Gastroesophageal sphincter (tissue), 4 donors: ENCODE results near the gene KCNT1. TPM values are rescaled to one million over a fixed set of nuclear protein-coding genes. Genes with fewer than 3 reads are reported as not detected.

Source experiments
- ATAC-seq: fragments of 150-250 bp; one replicate; pipeline ENCODE4 v1.9.1; 2016; ENCODE audit warnings: mild to moderate bottlenecking, moderate library complexity
- H3K27ac ChIP-seq, 4 donors: fragments of 200-600 bp; sonication (generic) in 3 of 4; 1 replicate in 3 of 4; 2 replicates in 1 of 4; pipeline ENCODE4 v1.5.1; 2016 to 2019
- H3K27me3 ChIP-seq: fragments of 200-600 bp; sonication (generic); one replicate; pipeline ENCODE4 v1.5.1; 2019
- H3K36me3 ChIP-seq, 2 donors: fragments of 200-600 bp; sonication (generic); one replicate each; pipeline ENCODE4 v1.5.1; 2019; ENCODE audit warnings: control low read depth in 1 of 2
- H3K4me1 ChIP-seq, 3 donors: fragments of 200-600 bp; sonication (generic); 1 replicate in 2 of 3; 2 replicates in 1 of 3; pipeline ENCODE4 v1.5.1; 2016 to 2019; ENCODE audit warnings: control low read depth in 2 of 3
- H3K4me3 ChIP-seq, 2 donors: fragments of 200-600 bp; sonication (generic); one replicate each; pipeline ENCODE4 v1.5.1; 2019; ENCODE audit warnings: mild to moderate bottlenecking in 1 of 2, moderate library complexity in 1 of 2
- H3K9me3 ChIP-seq, 3 donors: fragments of 200-600 bp; sonication (generic); one replicate each; pipeline ENCODE4 v1.5.1; 2017 to 2019; ENCODE audit warnings: control low read depth in 2 of 3
- CTCF ChIP-seq, 4 experiments: fragments of 200-600 bp in 2 of 4; fragments of 450-650 bp in 2 of 4; sonication (generic) in 1 of 4; IDR thresholded peaks; one replicate each; pipeline ENCODE4 v1.5.1; 2017 to 2019; ENCODE audit warnings: antibody characterized with exemption in 4 of 4, mild to moderate bottlenecking in 2 of 4, moderate library complexity in 2 of 4
- EP300 ChIP-seq: sonication (generic); formaldehyde crosslinking; IDR thresholded peaks from one replicate; pipeline ENCODE4 v1.6.1; 2017; ENCODE audit warnings: antibody characterized with exemption, mild to moderate bottlenecking
- POLR2A ChIP-seq, 2 donors: fragments of 450-650 bp; IDR thresholded peaks; one replicate each; pipeline ENCODE4 v1.6.1; 2017; ENCODE audit warnings: antibody characterized with exemption in 2 of 2, mild to moderate bottlenecking in 2 of 2, moderate library complexity in 1 of 2
- POLR2AphosphoS5 ChIP-seq: sonication (generic); formaldehyde crosslinking; IDR thresholded peaks from one replicate; pipeline ENCODE4 v1.6.1; 2017; ENCODE audit warnings: antibody characterized with exemption
- WGBS, 2 donors: methylation state at CpG; one replicate each; pipeline ENCODE4 v1.1.5; 2018; ENCODE audit warnings: low coverage in 1 of 2; 5-methylcytosine and 5-hydroxymethylcytosine counted together
- total RNA-seq, 4 donors: library from RNA; depleted of rRNA; stranded (reverse); fragments of >200 nt; gene quantifications; one replicate each; pipeline ENCODE4 v1.1.0, GENCODE V29; 2016

KCNT1 gene
- total RNA-seq, 4 donors from 2014 or later = 0.19 TPM; not detected in 3

GRCh38 chr9:135779571-135779970 is 77.6 kb downstream of the KCNT1 start:
- H3K9me3 ChIP-seq = no peaks in the 10 kb centered on the region
- no peak overlapping the region for H3K27ac ChIP-seq
- H3K36me3 ChIP-seq = no peaks in the 10 kb centered on the region
- H3K4me1 ChIP-seq = no peaks in the 10 kb centered on the region
- no peak for ATAC-seq
- TF ChIP-seq EP300 (no peak), POLR2AphosphoS5 (no peak), POLR2A (IDR thresholded peaks at IDR 0.05) (no peak), CTCF (IDR thresholded peaks at IDR 0.05) (no peak)
- no peak overlapping the region for H3K4me3 ChIP-seq
- peaks cover 71% of the 10 kb centered on the region for H3K27me3 ChIP-seq
- WGBS, 2 donors = 72 to 100% methylated on average over 2 to 5 of the region's 14 CpGs

- Histone ChIP-seq H3K27ac (no peak overlapping the region), H3K9me3 (no peaks in the 10 kb centered on the region), H3K4me3 (no peak overlapping the region), H3K4me1 (no peaks in the 10 kb centered on the region), H3K27me3 (peaks cover 71% of the 10 kb centered on the region), H3K36me3 (no peaks in the 10 kb centered on the region)
- ATAC-seq = no peak
- TF ChIP-seq EP300 (no peak), CTCF (IDR thresholded peaks at IDR 0.05) (no peak), POLR2AphosphoS5 (no peak), POLR2A (IDR thresholded peaks at IDR 0.05) (no peak)
- 100% methylated on average over 1 of the region's 16 CpGs; no CpG with 5 or more reads in 1 of the 2 donors for WGBS, 2 donors
Measured at GRCh38 chr9:135780086-135780485, 78.1 kb downstream of the KCNT1 start.

- H3K27ac ChIP-seq = no peak overlapping the region
- TF ChIP-seq CTCF (IDR thresholded peaks at IDR 0.05) (no peak), POLR2A (IDR thresholded peaks at IDR 0.05) (no peak), POLR2AphosphoS5 (no peak), EP300 (no peak)
- no peaks in the 10 kb centered on the region for H3K36me3 ChIP-seq
- H3K27me3 ChIP-seq = peaks cover 71% of the 10 kb centered on the region
- H3K4me3 ChIP-seq = no peak overlapping the region
- H3K9me3 ChIP-seq = no peaks in the 10 kb centered on the region
- no peak for ATAC-seq
- H3K4me1 ChIP-seq = no peaks in the 10 kb centered on the region
- no CpG with 5 or more reads among the region's 21 CpGs for WGBS, 2 donors
Measured at GRCh38 chr9:135780626-135781025, 78.6 kb downstream of the KCNT1 start.

- peaks cover 89% of the 10 kb centered on the region for H3K27me3 ChIP-seq
- no peak for TF ChIP-seq EP300
- TF ChIP-seq CTCF (IDR thresholded peaks at IDR 0.05) = no peak
- TF ChIP-seq POLR2A (IDR thresholded peaks at IDR 0.05) = no peak
- no peak for TF ChIP-seq POLR2AphosphoS5
- no peak overlapping the region for H3K4me3 ChIP-seq
- WGBS, 2 donors = 94% methylated on average over 5 of the region's 24 CpGs; no CpG with 5 or more reads in 1 of the 2 donors
- H3K4me1 ChIP-seq = no peaks in the 10 kb centered on the region
- ATAC-seq = no peak
- no peaks in the 10 kb centered on the region for H3K9me3 ChIP-seq
- no peaks in the 10 kb centered on the region for H3K36me3 ChIP-seq
- no peak overlapping the region for H3K27ac ChIP-seq
Measured at GRCh38 chr9:135782946-135783345, 81.0 kb downstream of the KCNT1 start.

GRCh38 chr9:135783540-135784245 is 81.7 kb downstream of the KCNT1 start:
- ATAC-seq = no peak
- H3K4me3 ChIP-seq = no peak overlapping the region
- no peak for TF ChIP-seq POLR2AphosphoS5
- TF ChIP-seq POLR2A (IDR thresholded peaks at IDR 0.05) = no peak
- WGBS, 2 donors = 65 to 93% methylated on average over 4 to 5 of the region's 30 CpGs
- H3K9me3 ChIP-seq = no peaks in the 10 kb centered on the region
- H3K27ac ChIP-seq = no peak overlapping the region
- no peaks in the 10 kb centered on the region for H3K36me3 ChIP-seq
- H3K27me3 ChIP-seq = peaks cover 88% of the 10 kb centered on the region
- H3K4me1 ChIP-seq = no peaks in the 10 kb centered on the region
